Measurements from ENCODE around the gene GLT1D1. TPM values are rescaled to one million over a fixed set of nuclear protein-coding genes. Genes with fewer than 3 reads are reported as not detected.

Gene GLT1D1
- total RNA-seq, 1 donor from 2014 or later, result 5.4 TPM

GRCh38 chr12:128949086-128949485, 95.8 kb downstream of the GLT1D1 start:
- Histone ChIP-seq H3K79me2 (ENCODE audit: low read depth) (no peaks in the 10 kb centered on the region), H3K4me3 (no peak overlapping the region), H2AFZ (replicated peaks) (no peak overlapping the region), H4K20me1 (ENCODE audit: low read depth) (no peaks in the 10 kb centered on the region), H3K4me1 (peaks cover 26% of the 10 kb centered on the region), H3K27me3 (no peaks in the 10 kb centered on the region), H3K9me3 (ENCODE audit: low read depth) (no peaks in the 10 kb centered on the region), H3F3A (ENCODE audit: low read depth) (no peaks in the 10 kb centered on the region), H3K27ac (no peak overlapping the region), H3K4me2 (peak overlapping the region; percentile 24), H3K36me3 (no peaks in the 10 kb centered on the region), H3K9ac (no peak overlapping the region)
- Mint-ChIP-seq H3K27ac (peak overlapping the region; percentile 5), H3K4me1 (peaks cover 31% of the 10 kb centered on the region), H3K4me3 (no peak overlapping the region), H3K27me3 (ENCODE audit: insufficient read depth, low read depth) (peaks cover 10% of the 10 kb centered on the region), H3K36me3 (peaks cover 3% of the 10 kb centered on the region), H3K9me3 (no peaks in the 10 kb centered on the region)
- no peak for DNase-seq (ENCODE audit: low spot score)
- TF ChIP-seq EZH2 (IDR thresholded peaks at IDR 0.05) (no peak), EZH2phosphoT487 (IDR thresholded peaks at IDR 0.05) (no peak), CTCF (IDR thresholded peaks at IDR 0.05) (no peak)

GRCh38 chr12:128951448-128951847, 98.2 kb downstream of the GLT1D1 start:
- no peak for DNase-seq (ENCODE audit: low spot score)
- Mint-ChIP-seq H3K36me3 (no peaks in the 10 kb centered on the region), H3K27me3 (ENCODE audit: insufficient read depth, low read depth) (peaks cover 8% of the 10 kb centered on the region), H3K27ac (no peak overlapping the region), H3K4me3 (no peak overlapping the region), H3K9me3 (no peaks in the 10 kb centered on the region), H3K4me1 (peaks cover 28% of the 10 kb centered on the region)
- no peaks in the 10 kb centered on the region for H3K9me3 ChIP-seq (ENCODE audit: low read depth)
- peak; percentile 15 for TF ChIP-seq CTCF (IDR thresholded peaks at IDR 0.05)
- TF ChIP-seq EZH2 (IDR thresholded peaks at IDR 0.05), result no peak
- H3K27me3 ChIP-seq, result no peaks in the 10 kb centered on the region
- no peaks in the 10 kb centered on the region for H4K20me1 ChIP-seq (ENCODE audit: low read depth)
- H3K36me3 ChIP-seq, result no peaks in the 10 kb centered on the region
- H2AFZ ChIP-seq (replicated peaks), result no peak overlapping the region
- H3K4me1 ChIP-seq, result peaks cover 26% of the 10 kb centered on the region
- no peaks in the 10 kb centered on the region for H3K79me2 ChIP-seq (ENCODE audit: low read depth)
- no peaks in the 10 kb centered on the region for H3F3A ChIP-seq (ENCODE audit: low read depth)
- H3K9ac ChIP-seq, result no peak overlapping the region
- H3K4me2 ChIP-seq, result no peak overlapping the region
- H3K4me3 ChIP-seq, result no peak overlapping the region
- H3K27ac ChIP-seq, result no peak overlapping the region

GRCh38 chr12:128956755-128957154, 103.5 kb downstream of the GLT1D1 start:
- Histone ChIP-seq H3K4me2 (no peak overlapping the region), H3K4me1 (no peaks in the 10 kb centered on the region), H2AFZ (replicated peaks) (no peak overlapping the region), H3K27me3 (no peaks in the 10 kb centered on the region), H4K20me1 (ENCODE audit: low read depth) (no peaks in the 10 kb centered on the region), H3K36me3 (no peaks in the 10 kb centered on the region), H3K9me3 (ENCODE audit: low read depth) (no peaks in the 10 kb centered on the region), H3K79me2 (ENCODE audit: low read depth) (no peaks in the 10 kb centered on the region), H3F3A (ENCODE audit: low read depth) (no peaks in the 10 kb centered on the region), H3K9ac (no peak overlapping the region), H3K27ac (no peak overlapping the region), H3K4me3 (no peak overlapping the region)
- Mint-ChIP-seq H3K27me3 (ENCODE audit: insufficient read depth, low read depth) (peaks cover 2% of the 10 kb centered on the region), H3K9me3 (no peaks in the 10 kb centered on the region), H3K4me1 (peaks cover 8% of the 10 kb centered on the region), H3K4me3 (no peak overlapping the region), H3K27ac (no peak overlapping the region), H3K36me3 (peaks cover 1% of the 10 kb centered on the region)
- TF ChIP-seq CTCF (IDR thresholded peaks at IDR 0.05), result no peak
- no peak for TF ChIP-seq EZH2phosphoT487 (IDR thresholded peaks at IDR 0.05)
- no peak for TF ChIP-seq EZH2 (IDR thresholded peaks at IDR 0.05)
- no peak for DNase-seq (ENCODE audit: low spot score)
